Measurements from ENCODE around the gene MARCHF10.

Gene MARCHF10

DNA sequence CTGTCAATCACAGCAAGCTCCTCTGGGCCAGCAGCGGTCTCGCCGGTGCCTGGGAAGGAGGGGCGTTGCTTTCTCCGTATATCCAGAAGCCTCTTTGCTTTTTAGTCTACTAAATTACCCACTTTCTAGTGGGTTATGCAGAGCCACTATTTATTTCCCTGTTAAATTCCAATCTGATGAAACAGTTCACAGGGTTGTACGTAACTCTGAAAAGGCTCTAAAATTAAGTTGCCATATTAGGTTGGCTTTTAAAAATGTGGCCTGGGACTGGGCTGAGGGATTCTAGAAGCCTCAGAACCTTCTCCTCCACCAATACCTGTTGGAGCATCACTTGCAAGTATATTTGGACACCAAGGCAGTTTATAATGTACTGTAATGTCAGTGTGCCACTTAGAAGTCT, 27.2 kb downstream of the MARCHF10 start:
- Histone ChIP-seq H3K4me3 (no peak overlapping the region), H3K4me1 (no peaks in the 10 kb centered on the region), H3K9me3 (no peaks in the 10 kb centered on the region), H3K27ac (no peak overlapping the region), H3K27me3 (no peaks in the 10 kb centered on the region), H3K36me3 (no peaks in the 10 kb centered on the region)
- TF ChIP-seq, protein P1, sequence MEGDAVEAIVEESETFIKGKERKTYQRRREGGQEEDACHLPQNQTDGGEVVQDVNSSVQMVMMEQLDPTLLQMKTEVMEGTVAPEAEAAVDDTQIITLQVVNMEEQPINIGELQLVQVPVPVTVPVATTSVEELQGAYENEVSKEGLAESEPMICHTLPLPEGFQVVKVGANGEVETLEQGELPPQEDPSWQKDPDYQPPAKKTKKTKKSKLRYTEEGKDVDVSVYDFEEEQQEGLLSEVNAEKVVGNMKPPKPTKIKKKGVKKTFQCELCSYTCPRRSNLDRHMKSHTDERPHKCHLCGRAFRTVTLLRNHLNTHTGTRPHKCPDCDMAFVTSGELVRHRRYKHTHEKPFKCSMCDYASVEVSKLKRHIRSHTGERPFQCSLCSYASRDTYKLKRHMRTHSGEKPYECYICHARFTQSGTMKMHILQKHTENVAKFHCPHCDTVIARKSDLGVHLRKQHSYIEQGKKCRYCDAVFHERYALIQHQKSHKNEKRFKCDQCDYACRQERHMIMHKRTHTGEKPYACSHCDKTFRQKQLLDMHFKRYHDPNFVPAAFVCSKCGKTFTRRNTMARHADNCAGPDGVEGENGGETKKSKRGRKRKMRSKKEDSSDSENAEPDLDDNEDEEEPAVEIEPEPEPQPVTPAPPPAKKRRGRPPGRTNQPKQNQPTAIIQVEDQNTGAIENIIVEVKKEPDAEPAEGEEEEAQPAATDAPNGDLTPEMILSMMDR (IDR thresholded peaks at IDR 0.05) = no peak
- DNase-seq = no peak
- intact Hi-C loops (cut with DNase I; ENCODE audit: low total_unique reads) = no loop called here

DNA sequence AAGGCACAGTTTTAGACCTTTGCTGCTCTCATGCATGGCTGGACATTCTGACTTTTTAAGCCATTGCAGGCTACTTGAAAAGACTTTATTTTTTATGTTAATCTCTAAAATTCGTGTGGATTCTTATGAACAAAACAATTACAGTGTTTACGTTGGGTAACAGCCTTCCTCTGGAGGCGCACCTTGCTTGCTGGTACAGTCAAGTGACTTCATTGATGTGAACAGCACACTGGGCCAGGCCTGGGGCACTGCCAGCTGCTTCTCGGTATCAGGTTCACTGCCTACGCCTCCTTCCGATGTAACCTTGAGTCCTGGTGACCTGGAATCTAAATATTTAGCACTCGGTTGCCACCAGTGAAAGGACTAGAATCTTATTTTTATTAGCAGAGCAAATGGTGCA, 27.8 kb downstream of the MARCHF10 start:
- no peak overlapping the region for H3K4me3 ChIP-seq
- intact Hi-C loops (cut with DNase I; ENCODE audit: low total_unique reads) = no loop called here
- no peak for DNase-seq
- no peak overlapping the region for H3K27ac ChIP-seq
- TF ChIP-seq, protein P1 (IDR thresholded peaks at IDR 0.05) = no peak
- no peaks in the 10 kb centered on the region for H3K36me3 ChIP-seq
- no peaks in the 10 kb centered on the region for H3K27me3 ChIP-seq
- H3K9me3 ChIP-seq = no peaks in the 10 kb centered on the region
- H3K4me1 ChIP-seq = no peaks in the 10 kb centered on the region

DNA sequence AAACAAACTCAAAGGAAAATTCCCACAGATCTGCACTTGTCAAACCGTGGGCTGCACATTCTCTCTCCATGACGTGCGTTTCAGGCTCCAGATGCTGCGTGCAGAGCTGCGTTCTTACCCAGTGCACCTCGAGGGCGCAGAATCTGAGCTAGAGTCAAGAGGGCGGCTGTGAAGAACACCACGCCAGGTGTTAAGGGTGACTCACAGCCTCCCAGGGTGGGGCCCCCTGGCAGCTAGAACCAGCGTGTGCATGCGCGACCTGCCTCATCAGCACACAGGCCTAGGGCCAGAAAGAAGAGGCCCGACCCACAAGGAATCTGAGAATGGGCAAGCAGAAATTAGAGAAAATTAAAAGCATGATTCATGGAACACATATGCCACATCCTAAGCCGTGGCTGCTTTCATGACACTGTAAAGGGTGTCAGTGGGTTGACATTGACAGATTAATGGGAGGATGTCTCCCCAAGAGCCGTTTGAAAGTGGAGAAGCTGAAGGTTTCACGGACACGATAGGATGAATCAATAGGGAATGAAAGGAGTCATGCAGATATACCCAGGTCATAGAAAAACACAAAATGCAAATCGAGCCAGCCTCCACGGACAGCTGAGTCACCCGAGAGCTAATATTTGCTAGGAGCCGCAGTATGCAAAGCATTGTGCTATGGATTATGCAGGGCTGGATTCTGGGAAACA, 29.0 kb downstream of the MARCHF10 start:
- intact Hi-C loops (cut with DNase I; ENCODE audit: low total_unique reads) = no loop called here
- DNase-seq = no peak
- H3K9me3 ChIP-seq = no peaks in the 10 kb centered on the region
- H3K27me3 ChIP-seq = peaks cover 0 to 4% of the 10 kb centered on the region in 2 donors
- H3K4me1 ChIP-seq = no peaks in the 10 kb centered on the region
- H3K4me3 ChIP-seq = no peak overlapping the region
- no peak overlapping the region for H3K27ac ChIP-seq
- no peaks in the 10 kb centered on the region for H3K36me3 ChIP-seq
- TF ChIP-seq, protein P1 (IDR thresholded peaks at IDR 0.05) = no peak

DNA sequence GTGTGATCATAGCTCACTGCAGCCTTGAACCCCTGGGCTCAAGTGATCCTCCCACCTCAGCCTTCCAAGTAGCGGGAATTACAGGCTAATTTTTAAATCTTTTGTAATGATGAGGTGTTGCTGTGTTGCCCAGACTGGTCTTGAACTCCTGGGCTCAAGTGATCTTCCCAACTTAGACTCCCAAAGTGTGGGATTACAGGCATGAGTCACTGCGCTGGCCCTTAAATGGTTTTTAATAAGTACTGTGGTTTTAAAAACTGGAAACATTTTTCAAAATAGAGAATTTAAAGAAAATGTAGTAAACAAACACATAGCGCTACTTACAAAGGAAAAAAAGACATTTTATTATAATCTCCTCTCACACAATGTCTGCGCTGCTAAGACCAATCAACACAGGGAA, 32.2 kb downstream of the MARCHF10 start:
- TF ChIP-seq, protein P1 (IDR thresholded peaks at IDR 0.05) = no peak

DNA sequence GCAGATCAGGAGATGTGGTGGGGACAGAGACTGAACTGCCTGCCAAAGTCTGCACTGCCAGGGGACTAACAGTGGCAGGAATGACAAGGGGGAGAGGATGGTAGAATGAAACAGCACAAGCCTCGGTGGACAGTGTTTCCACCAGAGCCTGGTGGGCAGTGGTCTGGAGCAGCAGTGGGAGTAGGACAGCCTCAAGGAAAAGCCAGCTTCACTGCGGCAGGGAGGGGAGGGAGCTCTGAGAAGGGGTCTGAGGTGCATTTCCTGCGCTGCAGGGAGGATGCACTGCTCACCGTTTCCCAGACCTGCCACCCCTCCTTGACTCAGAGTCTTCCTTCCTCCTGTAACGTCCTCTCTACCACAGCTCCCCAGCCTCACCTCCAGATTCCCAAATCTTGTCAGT, 33.8 kb downstream of the MARCHF10 start:
- H3K36me3 ChIP-seq = no peaks in the 10 kb centered on the region
- intact Hi-C loops (cut with DNase I; ENCODE audit: low total_unique reads) = no loop called here
- no peak overlapping the region for H3K4me3 ChIP-seq
- no peak for DNase-seq
- no peaks in the 10 kb centered on the region for H3K9me3 ChIP-seq
- no peak overlapping the region for H3K27ac ChIP-seq
- H3K4me1 ChIP-seq = no peaks in the 10 kb centered on the region
- TF ChIP-seq, protein P1 (IDR thresholded peaks at IDR 0.05) = no peak
- peaks cover 0 to 8% of the 10 kb centered on the region in 2 donors for H3K27me3 ChIP-seq

More for the DNA sequence above, 32.2 kb downstream of the MARCHF10 start:
- H3K4me3 ChIP-seq = no peak overlapping the region
- no peak overlapping the region for H3K27ac ChIP-seq
- no peaks in the 10 kb centered on the region for H3K36me3 ChIP-seq
- no peak for DNase-seq
- no peaks in the 10 kb centered on the region for H3K9me3 ChIP-seq
- no peaks in the 10 kb centered on the region for H3K4me1 ChIP-seq
- intact Hi-C loops (cut with DNase I; ENCODE audit: low total_unique reads) = no loop called here
- H3K27me3 ChIP-seq = peaks cover 0 to 8% of the 10 kb centered on the region in 2 donors

All from tibial artery (tissue), 4 donors.